ENCODE results near the gene URI1.

GRCh38 chr19:29983568-29983967, 41.5 kb downstream of the URI1 start:
- TF ChIP-seq CTCF (conservative IDR thresholded peaks at IDR 0.05; ENCODE audit: low read depth, low read length): no peak
- no peak for TF ChIP-seq EZH2 (IDR thresholded peaks at IDR 0.05; ENCODE audit: low read length, unreplicated experiment)
- no peak for TF ChIP-seq EZH2phosphoT487 (IDR thresholded peaks at IDR 0.05; ENCODE audit: borderline replicate concordance, low read length)
